ENCODE results near the gene SLC6A7. TPM values are rescaled to one million over a fixed set of nuclear protein-coding genes. Genes with fewer than 3 reads are reported as not detected.

Gene SLC6A7
- total RNA-seq, 2 donors from 2014 or later: not detected

- no peak for DNase-seq (ENCODE audit: low spot score)
- Histone ChIP-seq H3K9me3 (no peaks in the 10 kb centered on the region), H3K4me1 (peaks cover 0 to 15% of the 10 kb centered on the region in 2 donors), H3K4me3 (no peak overlapping the region), H3K36me3 (no peaks in the 10 kb centered on the region), H3K27ac (no peak overlapping the region), H3K27me3 (no peaks in the 10 kb centered on the region)
- TF ChIP-seq, protein P1, sequence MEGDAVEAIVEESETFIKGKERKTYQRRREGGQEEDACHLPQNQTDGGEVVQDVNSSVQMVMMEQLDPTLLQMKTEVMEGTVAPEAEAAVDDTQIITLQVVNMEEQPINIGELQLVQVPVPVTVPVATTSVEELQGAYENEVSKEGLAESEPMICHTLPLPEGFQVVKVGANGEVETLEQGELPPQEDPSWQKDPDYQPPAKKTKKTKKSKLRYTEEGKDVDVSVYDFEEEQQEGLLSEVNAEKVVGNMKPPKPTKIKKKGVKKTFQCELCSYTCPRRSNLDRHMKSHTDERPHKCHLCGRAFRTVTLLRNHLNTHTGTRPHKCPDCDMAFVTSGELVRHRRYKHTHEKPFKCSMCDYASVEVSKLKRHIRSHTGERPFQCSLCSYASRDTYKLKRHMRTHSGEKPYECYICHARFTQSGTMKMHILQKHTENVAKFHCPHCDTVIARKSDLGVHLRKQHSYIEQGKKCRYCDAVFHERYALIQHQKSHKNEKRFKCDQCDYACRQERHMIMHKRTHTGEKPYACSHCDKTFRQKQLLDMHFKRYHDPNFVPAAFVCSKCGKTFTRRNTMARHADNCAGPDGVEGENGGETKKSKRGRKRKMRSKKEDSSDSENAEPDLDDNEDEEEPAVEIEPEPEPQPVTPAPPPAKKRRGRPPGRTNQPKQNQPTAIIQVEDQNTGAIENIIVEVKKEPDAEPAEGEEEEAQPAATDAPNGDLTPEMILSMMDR (IDR thresholded peaks at IDR 0.05): no peak
These were observed 17.7 kb upstream of the SLC6A7 start for GRCh38 chr5:150172145-150172544.

DNA sequence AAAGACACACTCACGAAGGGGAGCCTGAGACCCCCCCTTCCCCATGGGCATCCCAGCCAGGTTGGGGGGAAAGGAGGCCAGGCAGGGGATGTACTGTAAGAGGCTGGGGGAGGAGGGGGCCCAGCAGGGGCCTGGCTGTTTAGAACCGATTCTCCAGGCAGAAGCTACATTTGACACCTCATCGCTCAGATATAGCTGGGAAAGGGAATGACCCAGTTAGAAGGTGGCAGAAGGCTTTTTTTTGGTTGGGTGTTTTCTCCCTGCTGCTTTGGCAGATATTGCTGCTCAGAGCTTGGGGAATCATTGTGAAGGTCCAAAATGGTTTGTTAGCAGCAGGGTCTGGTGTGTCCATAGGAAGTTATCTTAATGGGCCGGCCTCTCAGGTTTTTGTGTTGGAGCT, 17.3 kb upstream of the SLC6A7 start:
- Histone ChIP-seq H3K36me3 (no peaks in the 10 kb centered on the region), H3K4me1 (peaks cover 0 to 15% of the 10 kb centered on the region in 2 donors), H3K9me3 (no peaks in the 10 kb centered on the region), H3K4me3 (no peak overlapping the region), H3K27me3 (no peaks in the 10 kb centered on the region), H3K27ac (no peak overlapping the region)
- DNase-seq (ENCODE audit: low spot score): no peak
- TF ChIP-seq, protein P1 (IDR thresholded peaks at IDR 0.05): no peak

DNA sequence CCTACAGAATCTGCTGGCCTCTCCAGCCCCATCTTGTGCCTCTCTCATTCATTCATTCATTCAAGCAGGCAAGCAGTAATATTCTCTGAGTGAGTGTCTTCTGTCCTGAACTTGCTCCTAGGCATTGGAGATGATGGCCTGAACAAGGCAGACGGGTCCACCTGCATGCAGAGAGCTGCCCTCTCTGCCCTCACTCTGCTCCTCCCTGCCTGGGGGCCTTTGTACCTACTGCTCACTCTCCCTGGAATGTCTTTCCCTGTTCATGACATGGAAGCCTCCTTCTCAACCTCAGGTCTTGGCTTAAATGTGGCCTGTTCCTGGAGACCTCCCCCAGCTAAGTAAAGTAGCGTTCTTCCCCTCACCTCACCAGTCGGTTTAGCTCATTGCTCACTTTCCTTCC, 16.7 kb upstream of the SLC6A7 start:
- Histone ChIP-seq H3K36me3 (no peaks in the 10 kb centered on the region), H3K9me3 (no peaks in the 10 kb centered on the region), H3K27me3 (no peaks in the 10 kb centered on the region), H3K27ac (no peak overlapping the region), H3K4me1 (peaks cover 0 to 15% of the 10 kb centered on the region in 2 donors), H3K4me3 (no peak overlapping the region)
- DNase-seq (ENCODE audit: low spot score): no peak
- TF ChIP-seq, protein P1 (IDR thresholded peaks at IDR 0.05): no peak

DNA sequence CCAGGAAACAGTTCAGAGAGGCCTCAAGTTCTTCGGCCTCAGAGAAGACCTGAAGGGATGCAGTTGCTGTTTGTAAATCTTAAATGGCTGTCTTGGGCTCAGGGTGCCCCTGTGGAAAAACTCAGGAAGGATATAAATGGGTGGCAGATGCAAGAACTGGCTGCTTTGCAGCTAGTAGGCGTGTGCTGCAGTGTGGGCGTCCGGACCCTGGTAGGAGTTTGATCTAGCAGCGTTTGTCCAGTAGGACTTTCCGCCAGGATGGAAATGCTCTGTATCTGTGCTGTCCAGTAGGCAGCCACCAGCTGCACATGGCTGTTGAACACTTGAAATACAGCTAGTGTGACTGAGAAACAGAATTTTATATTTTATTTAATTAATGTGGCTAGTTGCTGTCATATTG, 15.6 kb upstream of the SLC6A7 start:
- TF ChIP-seq, protein P1 (IDR thresholded peaks at IDR 0.05): no peak
- DNase-seq (ENCODE audit: low spot score): no peak
- H3K9me3 ChIP-seq: no peaks in the 10 kb centered on the region
- H3K4me3 ChIP-seq: no peak overlapping the region
- no peak overlapping the region for H3K27ac ChIP-seq
- peaks cover 0 to 15% of the 10 kb centered on the region in 2 donors for H3K4me1 ChIP-seq
- no peaks in the 10 kb centered on the region for H3K36me3 ChIP-seq
- no peaks in the 10 kb centered on the region for H3K27me3 ChIP-seq

- TF ChIP-seq, protein P1 (IDR thresholded peaks at IDR 0.05): no peak
- no peak for DNase-seq (ENCODE audit: low spot score)
- no peaks in the 10 kb centered on the region for H3K36me3 ChIP-seq
- no peaks in the 10 kb centered on the region for H3K27me3 ChIP-seq
- no peak overlapping the region for H3K4me3 ChIP-seq
- no peaks in the 10 kb centered on the region for H3K9me3 ChIP-seq
- H3K4me1 ChIP-seq: peaks cover 0 to 23% of the 10 kb centered on the region in 2 donors
- no peak overlapping the region for H3K27ac ChIP-seq
These were observed 14.8 kb upstream of the SLC6A7 start for GRCh38 chr5:150175076-150175475.

- H3K36me3 ChIP-seq: no peaks in the 10 kb centered on the region
- no peak for DNase-seq (ENCODE audit: low spot score)
- H3K4me1 ChIP-seq: peaks cover 0 to 28% of the 10 kb centered on the region in 2 donors
- H3K27me3 ChIP-seq: no peaks in the 10 kb centered on the region
- no peaks in the 10 kb centered on the region for H3K9me3 ChIP-seq
- no peak overlapping the region for H3K27ac ChIP-seq
- no peak overlapping the region for H3K4me3 ChIP-seq
- TF ChIP-seq, protein P1 (IDR thresholded peaks at IDR 0.05): peak in 1 of 2 donors; percentile 50
These were observed 14.3 kb upstream of the SLC6A7 start for GRCh38 chr5:150175536-150175935.

Measured in right atrium auricular region (tissue), 2 donors.